OCI-LY7 (cell line): ENCODE measurements around the gene KRI1.

Experiments used
- EZH2phosphoT487 ChIP-seq: fragments of 200-600 bp; sonication (generic); IDR thresholded peaks from 2 replicates; pipeline ENCODE4 v1.6.1; 2018; ENCODE audit warnings: low read depth, borderline replicate concordance, mild to moderate bottlenecking, mixed run types, antibody characterized with exemption, low read length, moderate library complexity, mixed read lengths
- TF ChIP-seq, protein P1 (sequence below): fragments of 200-600 bp; sonication (generic); conservative IDR thresholded peaks from 2 replicates; pipeline ENCODE4 v1.5.1; 2014; ENCODE audit warnings: mild to moderate bottlenecking, antibody characterized with exemption, low read length, moderate library complexity, mixed read lengths

DNA sequence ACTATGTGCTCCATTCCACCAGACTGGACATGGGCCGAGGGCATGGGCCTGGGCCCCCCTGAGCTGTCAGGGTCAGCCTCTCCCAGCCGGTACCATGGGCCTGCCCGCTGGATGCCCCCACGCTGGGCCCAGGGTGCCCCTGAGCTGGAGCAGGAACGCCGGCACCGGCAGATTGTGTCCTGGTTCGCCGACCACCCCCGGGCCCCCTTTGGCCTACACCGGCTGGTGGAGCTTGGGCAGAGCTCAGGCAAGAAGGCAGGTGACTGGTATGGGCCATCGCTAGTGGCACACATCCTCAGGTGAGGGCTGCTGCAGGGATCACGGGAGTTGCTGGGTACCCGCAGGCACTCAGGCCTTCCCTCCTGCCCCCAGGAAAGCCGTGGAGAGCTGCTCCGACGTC is 19.0 kb downstream of the KRI1 start:
- TF ChIP-seq, protein P1, sequence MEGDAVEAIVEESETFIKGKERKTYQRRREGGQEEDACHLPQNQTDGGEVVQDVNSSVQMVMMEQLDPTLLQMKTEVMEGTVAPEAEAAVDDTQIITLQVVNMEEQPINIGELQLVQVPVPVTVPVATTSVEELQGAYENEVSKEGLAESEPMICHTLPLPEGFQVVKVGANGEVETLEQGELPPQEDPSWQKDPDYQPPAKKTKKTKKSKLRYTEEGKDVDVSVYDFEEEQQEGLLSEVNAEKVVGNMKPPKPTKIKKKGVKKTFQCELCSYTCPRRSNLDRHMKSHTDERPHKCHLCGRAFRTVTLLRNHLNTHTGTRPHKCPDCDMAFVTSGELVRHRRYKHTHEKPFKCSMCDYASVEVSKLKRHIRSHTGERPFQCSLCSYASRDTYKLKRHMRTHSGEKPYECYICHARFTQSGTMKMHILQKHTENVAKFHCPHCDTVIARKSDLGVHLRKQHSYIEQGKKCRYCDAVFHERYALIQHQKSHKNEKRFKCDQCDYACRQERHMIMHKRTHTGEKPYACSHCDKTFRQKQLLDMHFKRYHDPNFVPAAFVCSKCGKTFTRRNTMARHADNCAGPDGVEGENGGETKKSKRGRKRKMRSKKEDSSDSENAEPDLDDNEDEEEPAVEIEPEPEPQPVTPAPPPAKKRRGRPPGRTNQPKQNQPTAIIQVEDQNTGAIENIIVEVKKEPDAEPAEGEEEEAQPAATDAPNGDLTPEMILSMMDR = no peak
- no peak for TF ChIP-seq EZH2phosphoT487
